HEK293T (cell line): ENCODE data around the gene LYPD6B.

Experiments used
- ARNT ChIP-seq: fragments of 450-650 bp; IDR thresholded peaks from 2 replicates; pipeline ENCODE4 v1.6.1; 2017; ENCODE audit warnings: mild to moderate bottlenecking
- BHLHE40 ChIP-seq: fragments of 450-650 bp; IDR thresholded peaks from 2 replicates; pipeline ENCODE4 v1.6.1; 2016; ENCODE audit warnings: mild to moderate bottlenecking, moderate library complexity, borderline replicate concordance
- CTBP1 ChIP-seq: fragments of 450-650 bp; IDR thresholded peaks from 2 replicates; pipeline ENCODE4 v1.6.1; 2016; ENCODE audit warnings: borderline replicate concordance
- ELF4 ChIP-seq: fragments of 450-650 bp; IDR thresholded peaks from 2 replicates; pipeline ENCODE4 v1.6.1; 2017; ENCODE audit warnings: antibody characterized with exemption
- FOXA1 ChIP-seq: fragments of 450-650 bp; IDR thresholded peaks from 2 replicates; pipeline ENCODE4 v1.6.1; 2016; ENCODE audit warnings: mild to moderate bottlenecking
- FOXK2 ChIP-seq: fragments of 450-650 bp; IDR thresholded peaks from 2 replicates; pipeline ENCODE4 v1.6.1; 2016; ENCODE audit warnings: mild to moderate bottlenecking
- FOXM1 ChIP-seq: fragments of 450-650 bp; IDR thresholded peaks from 2 replicates; pipeline ENCODE4 v1.6.1; 2017; ENCODE audit warnings: mild to moderate bottlenecking, borderline replicate concordance
- LEF1 ChIP-seq: fragments of 450-650 bp; IDR thresholded peaks from 2 replicates; pipeline ENCODE4 v1.6.1; 2017; ENCODE audit warnings: mild to moderate bottlenecking, borderline replicate concordance
- NFRKB ChIP-seq: fragments of 450-650 bp; IDR thresholded peaks from 2 replicates; pipeline ENCODE4 v1.6.1; 2016; ENCODE audit warnings: mild to moderate bottlenecking, moderate library complexity
- SP1 ChIP-seq: fragments of 450-650 bp; IDR thresholded peaks from 2 replicates; pipeline ENCODE4 v1.6.1; 2017
- SUZ12 ChIP-seq: fragments of 450-650 bp; IDR thresholded peaks from 2 replicates; pipeline ENCODE4 v1.6.1; 2016; ENCODE audit warnings: mild to moderate bottlenecking
- TARDBP ChIP-seq: fragments of 450-650 bp; IDR thresholded peaks from 2 replicates; pipeline ENCODE4 v1.6.1; 2016
- TF ChIP-seq, protein P1 (sequence below): fragments of 450-650 bp; IDR thresholded peaks from 2 replicates; pipeline ENCODE4 v1.6.1; 2016

DNA sequence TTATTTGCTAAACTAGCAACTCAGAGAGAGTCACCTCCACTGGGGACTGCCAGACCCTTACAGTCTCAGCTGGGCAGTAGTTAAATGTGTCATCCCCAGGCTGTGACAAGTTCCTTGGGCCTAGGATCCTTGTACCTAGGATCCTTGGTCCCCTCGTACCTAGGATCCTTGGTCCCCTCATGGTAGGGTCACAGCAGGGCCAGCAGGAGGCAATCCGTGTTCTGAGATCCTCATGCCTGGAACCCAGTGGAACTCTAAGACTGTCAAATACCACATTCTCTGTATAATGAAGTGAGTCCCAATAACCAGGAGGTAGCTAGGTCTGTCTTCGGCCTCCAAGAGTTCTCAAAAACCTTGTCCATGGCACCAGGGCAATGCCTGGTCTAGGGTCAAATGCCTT is 60.8 kb downstream of the LYPD6B start:
- TF ChIP-seq ARNT (no peak), BHLHE40 (no peak), NFRKB (no peak), TARDBP (no peak), ELF4 (no peak), SP1 (no peak), LEF1 (no peak), CTBP1 (no peak), FOXK2 (no peak), SUZ12 (no peak), FOXA1 (no peak), FOXM1 (no peak)
- TF ChIP-seq, protein P1, sequence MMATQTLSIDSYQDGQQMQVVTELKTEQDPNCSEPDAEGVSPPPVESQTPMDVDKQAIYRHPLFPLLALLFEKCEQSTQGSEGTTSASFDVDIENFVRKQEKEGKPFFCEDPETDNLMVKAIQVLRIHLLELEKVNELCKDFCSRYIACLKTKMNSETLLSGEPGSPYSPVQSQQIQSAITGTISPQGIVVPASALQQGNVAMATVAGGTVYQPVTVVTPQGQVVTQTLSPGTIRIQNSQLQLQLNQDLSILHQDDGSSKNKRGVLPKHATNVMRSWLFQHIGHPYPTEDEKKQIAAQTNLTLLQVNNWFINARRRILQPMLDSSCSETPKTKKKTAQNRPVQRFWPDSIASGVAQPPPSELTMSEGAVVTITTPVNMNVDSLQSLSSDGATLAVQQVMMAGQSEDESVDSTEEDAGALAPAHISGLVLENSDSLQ, result no peak
